ENCODE results near the gene SEC14L1.

DNA sequence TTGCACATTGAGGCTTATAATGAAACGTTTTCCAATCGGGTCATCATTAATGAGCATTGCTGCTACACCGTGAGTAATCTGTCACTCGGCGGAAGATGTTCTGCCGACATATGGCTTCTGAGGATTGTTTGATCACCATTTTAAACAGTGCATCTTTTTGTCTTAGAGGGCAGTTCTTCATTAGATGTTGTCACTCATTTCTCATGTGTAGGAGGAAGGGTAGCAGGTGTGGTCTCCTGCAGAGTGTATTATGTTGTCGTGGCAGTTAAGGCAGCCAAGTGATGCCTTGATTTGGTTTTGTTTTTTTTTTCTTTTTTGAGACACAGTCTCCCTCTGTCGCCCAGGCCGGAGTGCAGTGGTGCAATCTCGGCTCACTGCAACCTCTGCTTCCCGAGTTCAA is 50.5 kb downstream of the SEC14L1 start:
- TF ChIP-seq, protein P1, sequence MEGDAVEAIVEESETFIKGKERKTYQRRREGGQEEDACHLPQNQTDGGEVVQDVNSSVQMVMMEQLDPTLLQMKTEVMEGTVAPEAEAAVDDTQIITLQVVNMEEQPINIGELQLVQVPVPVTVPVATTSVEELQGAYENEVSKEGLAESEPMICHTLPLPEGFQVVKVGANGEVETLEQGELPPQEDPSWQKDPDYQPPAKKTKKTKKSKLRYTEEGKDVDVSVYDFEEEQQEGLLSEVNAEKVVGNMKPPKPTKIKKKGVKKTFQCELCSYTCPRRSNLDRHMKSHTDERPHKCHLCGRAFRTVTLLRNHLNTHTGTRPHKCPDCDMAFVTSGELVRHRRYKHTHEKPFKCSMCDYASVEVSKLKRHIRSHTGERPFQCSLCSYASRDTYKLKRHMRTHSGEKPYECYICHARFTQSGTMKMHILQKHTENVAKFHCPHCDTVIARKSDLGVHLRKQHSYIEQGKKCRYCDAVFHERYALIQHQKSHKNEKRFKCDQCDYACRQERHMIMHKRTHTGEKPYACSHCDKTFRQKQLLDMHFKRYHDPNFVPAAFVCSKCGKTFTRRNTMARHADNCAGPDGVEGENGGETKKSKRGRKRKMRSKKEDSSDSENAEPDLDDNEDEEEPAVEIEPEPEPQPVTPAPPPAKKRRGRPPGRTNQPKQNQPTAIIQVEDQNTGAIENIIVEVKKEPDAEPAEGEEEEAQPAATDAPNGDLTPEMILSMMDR (IDR thresholded peaks at IDR 0.05) = no peak
- no peak for TF ChIP-seq POLR2A (IDR thresholded peaks at IDR 0.05)
- TF ChIP-seq EP300 (IDR thresholded peaks at IDR 0.05) = no peak
